ENCODE results near the gene MEF2A. TPM values are rescaled to one million over a fixed set of nuclear protein-coding genes. Genes with fewer than 3 reads are reported as not detected.

Gene MEF2A
- total RNA-seq, 1 donor from 2014 or later = 61.9 TPM

GRCh38 chr15:99546441-99547100 is 19.2 kb upstream of the MEF2A start:
- no peaks in the 10 kb centered on the region for H3K36me3 ChIP-seq
- H3K27ac ChIP-seq = no peak overlapping the region
- H3K27me3 ChIP-seq = no peaks in the 10 kb centered on the region
- H3K4me1 Mint-ChIP-seq = no peaks in the 10 kb centered on the region
- no peaks in the 10 kb centered on the region for H3K9me3 ChIP-seq (ENCODE audit: low read depth)
- peaks cover 8% of the 10 kb centered on the region for H3K27me3 Mint-ChIP-seq (ENCODE audit: insufficient read depth, low read depth)
- H3F3A ChIP-seq (ENCODE audit: low read depth) = no peaks in the 10 kb centered on the region
- no peak overlapping the region for H3K27ac Mint-ChIP-seq
- no peaks in the 10 kb centered on the region for H3K79me2 ChIP-seq (ENCODE audit: low read depth)
- no peak overlapping the region for H3K4me2 ChIP-seq
- no peaks in the 10 kb centered on the region for H4K20me1 ChIP-seq (ENCODE audit: low read depth)
- H3K4me1 ChIP-seq = no peaks in the 10 kb centered on the region
- no peaks in the 10 kb centered on the region for H3K9me3 Mint-ChIP-seq
- DNase-seq (ENCODE audit: low spot score) = no peak
- no peak overlapping the region for H2AFZ ChIP-seq (replicated peaks)
- no peak overlapping the region for H3K9ac ChIP-seq
- H3K36me3 Mint-ChIP-seq = no peaks in the 10 kb centered on the region
- H3K4me3 ChIP-seq = no peak overlapping the region
- no peak for TF ChIP-seq CTCF (IDR thresholded peaks at IDR 0.05)
- TF ChIP-seq EZH2phosphoT487 (IDR thresholded peaks at IDR 0.05) = no peak
- TF ChIP-seq EZH2 (IDR thresholded peaks at IDR 0.05) = no peak
- no peak overlapping the region for H3K4me3 Mint-ChIP-seq

- Mint-ChIP-seq H3K4me3 (no peak overlapping the region), H3K27me3 (ENCODE audit: insufficient read depth, low read depth) (peaks cover 8% of the 10 kb centered on the region), H3K9me3 (no peaks in the 10 kb centered on the region), H3K36me3 (no peaks in the 10 kb centered on the region), H3K4me1 (no peaks in the 10 kb centered on the region), H3K27ac (no peak overlapping the region)
- Histone ChIP-seq H3F3A (ENCODE audit: low read depth) (no peaks in the 10 kb centered on the region), H3K79me2 (ENCODE audit: low read depth) (no peaks in the 10 kb centered on the region), H3K4me3 (no peak overlapping the region), H3K4me2 (no peak overlapping the region), H3K9me3 (ENCODE audit: low read depth) (no peaks in the 10 kb centered on the region), H3K27me3 (no peaks in the 10 kb centered on the region), H3K27ac (no peak overlapping the region), H2AFZ (replicated peaks) (no peak overlapping the region), H3K36me3 (no peaks in the 10 kb centered on the region), H4K20me1 (ENCODE audit: low read depth) (no peaks in the 10 kb centered on the region), H3K9ac (no peak overlapping the region), H3K4me1 (no peaks in the 10 kb centered on the region)
- no peak for TF ChIP-seq CTCF (IDR thresholded peaks at IDR 0.05)
- no peak for TF ChIP-seq EZH2phosphoT487 (IDR thresholded peaks at IDR 0.05)
- no peak for TF ChIP-seq EZH2 (IDR thresholded peaks at IDR 0.05)
- DNase-seq (ENCODE audit: low spot score) = no peak
These were observed 18.3 kb upstream of the MEF2A start for GRCh38 chr15:99547517-99547916.

GRCh38 chr15:99550077-99550476 is 15.7 kb upstream of the MEF2A start:
- H4K20me1 ChIP-seq (ENCODE audit: low read depth) = no peaks in the 10 kb centered on the region
- H2AFZ ChIP-seq (replicated peaks) = no peak overlapping the region
- no peak for DNase-seq (ENCODE audit: low spot score)
- no peaks in the 10 kb centered on the region for H3K36me3 ChIP-seq
- Mint-ChIP-seq H3K9me3 (no peaks in the 10 kb centered on the region), H3K27ac (no peak overlapping the region), H3K27me3 (ENCODE audit: insufficient read depth, low read depth) (peaks cover 8% of the 10 kb centered on the region), H3K36me3 (no peaks in the 10 kb centered on the region), H3K4me1 (no peaks in the 10 kb centered on the region), H3K4me3 (no peak overlapping the region)
- no peak overlapping the region for H3K4me2 ChIP-seq
- H3K4me3 ChIP-seq = no peak overlapping the region
- no peak for TF ChIP-seq EZH2phosphoT487 (IDR thresholded peaks at IDR 0.05)
- no peak for TF ChIP-seq CTCF (IDR thresholded peaks at IDR 0.05)
- TF ChIP-seq EZH2 (IDR thresholded peaks at IDR 0.05) = no peak
- no peaks in the 10 kb centered on the region for H3F3A ChIP-seq (ENCODE audit: low read depth)
- no peak overlapping the region for H3K27ac ChIP-seq
- H3K9me3 ChIP-seq (ENCODE audit: low read depth) = no peaks in the 10 kb centered on the region
- no peaks in the 10 kb centered on the region for H3K27me3 ChIP-seq
- H3K9ac ChIP-seq = no peak overlapping the region
- no peaks in the 10 kb centered on the region for H3K79me2 ChIP-seq (ENCODE audit: low read depth)
- no peaks in the 10 kb centered on the region for H3K4me1 ChIP-seq
